CD14-positive monocyte (primary cell): Measurements from ENCODE around the gene CFAP410. TPM values are rescaled to one million over a fixed set of nuclear protein-coding genes. Genes with fewer than 3 reads are reported as not detected.

Source experiments
- DNase-seq, 3 donors: peaks; one replicate each; pipeline ENCODE4 v3.0.0-alpha.2; 2011 to 2022
- H2AFZ ChIP-seq: 2 replicates; pipeline ENCODE4 v1.6.0; 2012; ENCODE audit warnings: mild to moderate bottlenecking, low read depth, low read length, inconsistent platforms; ENCODE audit not compliant: insufficient read depth, poor library complexity, severe bottlenecking
- H3K27ac ChIP-seq, 2 donors: 1 replicate in 1 of 2; 2 replicates in 1 of 2; pipeline ENCODE4 v1.5.1; 2012 to 2013; ENCODE audit warnings: low read length in 2 of 2, control low read depth in 1 of 2, inconsistent platforms in 1 of 2, low read depth in 1 of 2, mild to moderate bottlenecking in 1 of 2
- H3K27me3 ChIP-seq, 2 donors: one replicate each; pipeline versions ENCODE4 v1.6.0 to v1.6.1; 2011 to 2013; ENCODE audit warnings: low read length in 2 of 2; ENCODE audit not compliant: control insufficient read depth in 2 of 2, insufficient read depth in 2 of 2
- H3K36me3 ChIP-seq, 2 donors: replicated peaks in 1 of 2; 1 replicate in 1 of 2; 2 replicates in 1 of 2; pipeline versions ENCODE4 v1.5.1 to v1.6.1; 2012 to 2013; ENCODE audit warnings: low read length in 2 of 2, control low read depth in 1 of 2, inconsistent platforms in 1 of 2, mild to moderate bottlenecking in 1 of 2; ENCODE audit not compliant: insufficient read depth in 2 of 2, control insufficient read depth in 1 of 2
- H3K4me1 ChIP-seq, 2 donors: 1 replicate in 1 of 2; 2 replicates in 1 of 2; pipeline versions ENCODE4 v1.5.1 to v1.6.1; 2012 to 2013; ENCODE audit warnings: low read length in 2 of 2, control low read depth in 1 of 2, inconsistent platforms in 1 of 2, mild to moderate bottlenecking in 1 of 2, moderate library complexity in 1 of 2; ENCODE audit not compliant: insufficient read depth in 2 of 2, control insufficient read depth in 1 of 2
- H3K4me2 ChIP-seq: replicated peaks from 2 replicates; pipeline ENCODE3; 2012; ENCODE audit warnings: low read length, moderate library complexity, mild to moderate bottlenecking; ENCODE audit not compliant: poor library complexity, severe bottlenecking; ENCODE audit errors: extremely low read depth
- H3K4me3 ChIP-seq, 3 experiments: fragments of 200-600 bp in 1 of 3; sonication (generic) in 1 of 3; replicated peaks in 1 of 3; 1 replicate in 2 of 3; 2 replicates in 1 of 3; pipeline ENCODE4 v1.5.1; 2011 to 2013; ENCODE audit warnings: low read length in 3 of 3, mild to moderate bottlenecking in 3 of 3, control low read depth in 2 of 3, low read depth in 2 of 3, inconsistent platforms in 1 of 3, moderate library complexity in 1 of 3
- H3K79me2 ChIP-seq: 2 replicates; pipeline ENCODE4 v1.6.0; 2012; ENCODE audit warnings: mild to moderate bottlenecking, control low read depth, inconsistent platforms, low read length, moderate library complexity; ENCODE audit not compliant: insufficient read depth
- H3K9ac ChIP-seq: 2 replicates; pipeline ENCODE4 v1.6.0; 2017; ENCODE audit warnings: low read length, mild to moderate bottlenecking; ENCODE audit not compliant: insufficient read depth, poor library complexity, severe bottlenecking
- H3K9me3 ChIP-seq, 2 donors: replicated peaks in 1 of 2; 1 replicate in 1 of 2; 2 replicates in 1 of 2; pipeline versions ENCODE4 v1.5.1 to v1.6.1; 2012 to 2013; ENCODE audit warnings: low read length in 2 of 2, control low read depth in 1 of 2; ENCODE audit not compliant: control insufficient read depth in 1 of 2, insufficient read depth in 1 of 2
- H4K20me1 ChIP-seq: 2 replicates; pipeline ENCODE4 v1.6.0; 2012; ENCODE audit warnings: mild to moderate bottlenecking, low read length, control low read depth, moderate library complexity; ENCODE audit not compliant: insufficient read depth
- H3K27ac Mint-ChIP-seq, 7 donors: one replicate each; pipeline ENCODE4 v1.8.0; 2020; ENCODE audit warnings: mild to moderate bottlenecking in 7 of 7, mixed read lengths in 7 of 7, moderate library complexity in 6 of 7, inconsistent platforms in 2 of 7
- H3K27me3 Mint-ChIP-seq, 3 donors: one replicate each; pipeline ENCODE4 v1.8.0; 2021 to 2022; ENCODE audit warnings: low read depth in 3 of 3, mild to moderate bottlenecking in 3 of 3, mixed read lengths in 3 of 3, moderate library complexity in 3 of 3, inconsistent platforms in 1 of 3
- H3K36me3 Mint-ChIP-seq, 2 donors: one replicate each; pipeline ENCODE4 v1.8.0; 2020; ENCODE audit warnings: mixed read lengths in 2 of 2, inconsistent platforms in 1 of 2, mild to moderate bottlenecking in 1 of 2
- H3K4me1 Mint-ChIP-seq: one replicate; pipeline ENCODE4 v1.8.0; 2020; ENCODE audit warnings: mild to moderate bottlenecking, mixed read lengths
- H3K4me3 Mint-ChIP-seq, 2 donors: one replicate each; pipeline ENCODE4 v1.8.0; 2020; ENCODE audit warnings: mild to moderate bottlenecking in 2 of 2, mixed read lengths in 2 of 2, moderate library complexity in 1 of 2
- H3K9me3 Mint-ChIP-seq, 7 donors: one replicate each; pipeline ENCODE4 v1.8.0; 2020 to 2022; ENCODE audit warnings: mixed read lengths in 7 of 7, mild to moderate bottlenecking in 6 of 7, moderate library complexity in 6 of 7, inconsistent platforms in 2 of 7
- CTCF ChIP-seq: fragments of 200-600 bp; IDR thresholded peaks from one replicate; pipeline ENCODE4 v1.8.0; 2022; ENCODE audit warnings: antibody characterized with exemption, mild to moderate bottlenecking
- WGBS: methylation state at CpG from one replicate; pipeline ENCODE4 v1.1.5; 2013; ENCODE audit warnings: missing lambda C conversion rate; ENCODE audit not compliant: insufficient coverage; 5-methylcytosine and 5-hydroxymethylcytosine counted together
- intact Hi-C, 2 donors: fragments of 100-400 bp; cut with micrococcal nuclease; formaldehyde crosslinking; loops; one replicate each; pipeline versions ENCODE4 v1.15.0 to v1.15.1; 2023
- polyA plus RNA-seq, 3 donors: library from polyadenylated mRNA; depleted of rRNA in 1 of 3; unstranded in 2 of 3; stranded (reverse) in 1 of 3; fragments of 300-500 nt in 2 of 3; fragments of >200 nt in 1 of 3; fragmentation: Illumina TruSeq in 2 of 3; gene quantifications; 1 replicate in 2 of 3; 2 replicates in 1 of 3; pipeline ENCODE4 v1.2.3, GENCODE V29; 2012 to 2021

The CFAP410 gene
- polyA plus RNA-seq, 3 donors = 14.8 to 23.5 (median 17.3) TPM

- Histone ChIP-seq H3K79me2 (peaks cover 71% of the 10 kb centered on the region), H3K4me3 (no peak overlapping the region), H3K9ac (no peak overlapping the region), H2AFZ (no peak overlapping the region), H3K27ac (no peak overlapping the region), H3K9me3 (no peaks in the 10 kb centered on the region), H3K27me3 (no peaks in the 10 kb centered on the region), H3K36me3 (peaks cover 30 to 31% of the 10 kb centered on the region in 2 donors), H3K4me2 (no peak overlapping the region), H3K4me1 (peaks cover 19 to 24% of the 10 kb centered on the region in 2 donors), H4K20me1 (peaks cover 91% of the 10 kb centered on the region)
- WGBS = 83% methylated on average over 4 of the region's 8 CpGs
- TF ChIP-seq CTCF = peak; percentile 72
- intact Hi-C loops = no loop called here
- Mint-ChIP-seq H3K9me3 (no peaks in the 10 kb centered on the region), H3K4me3 (no peak overlapping the region), H3K4me1 (peaks cover 34% of the 10 kb centered on the region), H3K36me3 (peaks cover 24 to 33% of the 10 kb centered on the region in 2 donors), H3K27ac (peak overlapping the region in 3 of 7 donors; percentile 41 to 84 (median 83)), H3K27me3 (peaks cover 0 to 3% (median 0%) of the 10 kb centered on the region in 3 donors)
- peak; percentile 20 to 41 (median 39) for DNase-seq
Measured at GRCh38 chr21:44304877-44305293, 34.3 kb downstream of the CFAP410 start.

DNA sequence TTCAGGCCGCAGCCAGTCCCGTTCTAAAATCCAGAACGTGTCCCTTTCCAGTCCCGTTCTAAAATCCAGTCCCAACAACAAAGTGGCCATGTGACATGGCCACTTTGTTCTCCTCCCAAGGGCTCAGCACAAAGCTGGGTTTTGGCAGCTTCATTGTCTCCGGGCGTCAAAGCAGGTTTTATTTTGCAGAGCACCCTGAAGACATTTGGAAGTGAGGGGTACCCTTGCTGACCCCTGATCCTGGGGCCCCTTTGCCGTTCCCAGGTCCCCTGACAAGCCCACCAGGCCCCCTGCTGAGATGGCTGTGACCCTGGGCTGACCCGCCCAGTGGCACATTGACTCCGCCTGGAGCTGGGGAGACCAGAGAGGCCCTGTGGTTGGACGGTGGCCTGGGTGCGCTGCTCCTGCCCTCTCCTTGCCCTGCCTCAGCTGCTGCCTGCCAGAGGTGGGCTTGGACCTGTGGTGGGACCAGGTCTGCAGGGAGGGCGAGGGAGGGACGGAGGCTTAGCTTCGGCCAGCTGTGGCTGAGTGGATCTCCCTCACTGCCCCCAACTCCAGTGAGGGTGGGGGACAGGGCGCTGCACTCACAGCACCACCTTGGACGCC lies 35.1 kb downstream of the CFAP410 start:
- WGBS = 98% methylated on average over 12 of the region's 16 CpGs
- TF ChIP-seq CTCF = no peak
- H3K4me3 ChIP-seq = no peak overlapping the region
- H3K9me3 ChIP-seq = no peaks in the 10 kb centered on the region
- no peaks in the 10 kb centered on the region for H3K27me3 ChIP-seq
- peaks cover 23 to 31% of the 10 kb centered on the region in 2 donors for H3K4me1 ChIP-seq
- H3K36me3 ChIP-seq = peaks cover 23 to 24% of the 10 kb centered on the region in 2 donors
- no peaks in the 10 kb centered on the region for H3K9me3 Mint-ChIP-seq
- H3K9ac ChIP-seq = no peak overlapping the region
- H3K27ac Mint-ChIP-seq = peak overlapping the region in 1 of 7 donors; percentile 68
- no peak overlapping the region for H3K4me2 ChIP-seq
- peaks cover 0 to 5% (median 0%) of the 10 kb centered on the region in 3 donors for H3K27me3 Mint-ChIP-seq
- DNase-seq = no peak
- H4K20me1 ChIP-seq = peaks cover 83% of the 10 kb centered on the region
- no peak overlapping the region for H2AFZ ChIP-seq
- H3K79me2 ChIP-seq = peaks cover 71% of the 10 kb centered on the region
- no peak overlapping the region for H3K27ac ChIP-seq
- H3K4me1 Mint-ChIP-seq = peaks cover 37% of the 10 kb centered on the region
- intact Hi-C loops = no loop called here
- H3K36me3 Mint-ChIP-seq = peaks cover 24 to 28% of the 10 kb centered on the region in 2 donors
- no peak overlapping the region for H3K4me3 Mint-ChIP-seq
